H1 (cell line): ENCODE results near the gene ABCA1.

Experiments
- CTCF ChIP-seq, 3 experiments: IDR thresholded peaks; 1 replicate in 2 of 3; 2 replicates in 1 of 3; pipeline versions ENCODE4 v1.5.1 to v1.6.1; 2011; ENCODE audit warnings: low read length in 3 of 3, mild to moderate bottlenecking in 3 of 3, inconsistent platforms in 2 of 3, low read depth in 1 of 3, moderate library complexity in 1 of 3; ENCODE audit not compliant: insufficient read depth in 1 of 3; ENCODE audit errors: control extremely low read depth in 1 of 3
- POLR2A ChIP-seq, 2 experiments: IDR thresholded peaks; 1 replicate in 1 of 2; 2 replicates in 1 of 2; pipeline ENCODE4 v1.6.1; 2011; ENCODE audit warnings: low read depth in 2 of 2, low read length in 2 of 2, mild to moderate bottlenecking in 2 of 2; ENCODE audit errors: control extremely low read depth in 1 of 2
- POLR2AphosphoS5 ChIP-seq: IDR thresholded peaks from 2 replicates; pipeline ENCODE4 v1.6.1; 2011; ENCODE audit warnings: low read depth, low read length
- RFX5 ChIP-seq: IDR thresholded peaks from 2 replicates; pipeline ENCODE4 v1.6.1; 2011; ENCODE audit warnings: low read depth, low read length, improper control_type of control experiment, borderline replicate concordance
- TAF1 ChIP-seq: IDR thresholded peaks from 2 replicates; pipeline ENCODE4 v1.6.1; 2011; ENCODE audit warnings: mild to moderate bottlenecking, low read depth, low read length

- TF ChIP-seq CTCF (IDR thresholded peaks at IDR 0.05; ENCODE audit: control extremely low read depth in 1 of 3, insufficient read depth in 1 of 3, low read depth in 1 of 3, low read length in 3 of 3) (no peak), POLR2AphosphoS5 (no peak), RFX5 (no peak), TAF1 (no peak), POLR2A (IDR thresholded peaks at IDR 0.05; ENCODE audit: control extremely low read depth in 1 of 2, low read depth in 2 of 2, low read length in 2 of 2) (no peak)
Measured at GRCh38 chr9:104958751-104959150, 30.8 kb upstream of the ABCA1 start.
